Karpas-422 (cell line): ENCODE measurements around the gene LECT2. TPM values are rescaled to one million over a fixed set of nuclear protein-coding genes. Genes with fewer than 3 reads are reported as not detected.

ENCODE experiments used
- DNase-seq: peaks from one replicate; pipeline ENCODE4 v3.0.0-alpha.2; 2015
- H2AFZ ChIP-seq: fragments of 200-600 bp; sonication (generic); 2 replicates; pipeline ENCODE4 v1.6.1; 2014; ENCODE audit warnings: antibody characterized with exemption, low read length, mixed read lengths
- H3K27ac ChIP-seq: fragments of 200-600 bp; sonication (generic); 2 replicates; pipeline ENCODE4 v1.5.1; 2014; ENCODE audit warnings: mild to moderate bottlenecking, low read length, moderate library complexity
- H3K27me3 ChIP-seq: fragments of 200-600 bp; sonication (generic); 2 replicates; pipeline ENCODE4 v1.6.1; 2014; ENCODE audit warnings: low read length, mixed read lengths
- H3K36me3 ChIP-seq: fragments of 200-600 bp; sonication (generic); 2 replicates; pipeline ENCODE4 v1.6.1; 2014; ENCODE audit warnings: low read length, mixed read lengths; ENCODE audit not compliant: insufficient read depth
- H3K4me1 ChIP-seq: fragments of 200-600 bp; sonication (generic); 2 replicates; pipeline ENCODE4 v1.6.1; 2014; ENCODE audit warnings: mild to moderate bottlenecking, low read length, mixed read lengths
- H3K4me2 ChIP-seq: fragments of 200-600 bp; sonication (generic); 2 replicates; pipeline ENCODE4 v1.6.1; 2014; ENCODE audit warnings: low read length, low read depth, mild to moderate bottlenecking; ENCODE audit not compliant: poor library complexity, severe bottlenecking
- H3K4me3 ChIP-seq: fragments of 200-600 bp; sonication (generic); 2 replicates; pipeline ENCODE4 v1.5.1; 2014; ENCODE audit warnings: mild to moderate bottlenecking, antibody characterized with exemption, low read length, mixed read lengths
- H3K79me2 ChIP-seq: fragments of 200-600 bp; sonication (generic); 2 replicates; pipeline ENCODE4 v1.6.1; 2014; ENCODE audit warnings: mild to moderate bottlenecking, low read length, mixed read lengths
- H3K9ac ChIP-seq: fragments of 200-600 bp; sonication (generic); 2 replicates; pipeline ENCODE4 v1.6.0; 2014; ENCODE audit warnings: low read length
- H3K9me2 ChIP-seq: fragments of 200-600 bp; sonication (generic), shearing (Covaris generic); replicated peaks from 2 replicates; pipeline ENCODE4 v1.6.0; 2014; ENCODE audit warnings: mild to moderate bottlenecking, low read length, moderate library complexity; ENCODE audit not compliant: insufficient read depth
- H3K9me3 ChIP-seq: fragments of 300-700, 200-600 bp; sonication (generic); 2 replicates; pipeline ENCODE4 v1.6.1; 2014; ENCODE audit warnings: low read length, mixed read lengths
- H4K20me1 ChIP-seq: fragments of 200-600 bp; sonication (generic); 2 replicates; pipeline ENCODE4 v1.6.1; 2014; ENCODE audit warnings: mild to moderate bottlenecking, antibody characterized with exemption, low read length, low read depth; ENCODE audit not compliant: insufficient read depth
- total RNA-seq: library from RNA; depleted of rRNA; stranded (reverse); fragments of >200 nt; shearing (Covaris generic); gene quantifications from 2 replicates; pipeline ENCODE4 v1.2.3, GENCODE V29; 2014; ENCODE audit warnings: low replicate concordance

LECT2 gene
- total RNA-seq, 1 experiment from 2014 or later, result not detected

DNA sequence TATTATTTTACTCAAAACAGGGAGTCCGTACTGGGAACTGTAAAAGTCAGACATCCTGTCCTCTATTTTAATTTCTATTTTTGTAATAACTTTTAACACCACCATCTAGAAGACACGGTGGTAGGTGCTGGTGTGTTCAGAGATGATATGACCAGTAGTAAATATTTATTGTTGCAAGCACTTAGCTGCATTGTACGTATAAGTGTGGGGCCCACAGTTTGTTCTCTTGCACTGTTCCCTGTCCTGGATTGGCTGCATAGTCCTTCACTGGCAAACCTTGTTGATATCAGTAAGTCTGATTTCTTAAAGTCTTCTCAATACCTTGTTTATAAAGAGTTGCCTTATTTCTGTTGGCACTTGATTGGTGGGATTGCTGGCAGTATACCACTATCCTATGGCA, 34.6 kb downstream of the LECT2 start:
- no peak for DNase-seq
- no peak overlapping the region for H3K4me3 ChIP-seq
- H3K27me3 ChIP-seq, result no peaks in the 10 kb centered on the region
- H2AFZ ChIP-seq, result no peak overlapping the region
- no peaks in the 10 kb centered on the region for H3K79me2 ChIP-seq
- H3K27ac ChIP-seq, result no peak overlapping the region
- H3K9me2 ChIP-seq, result no peaks in the 10 kb centered on the region
- H3K36me3 ChIP-seq, result no peaks in the 10 kb centered on the region
- H4K20me1 ChIP-seq, result no peaks in the 10 kb centered on the region
- no peak overlapping the region for H3K4me2 ChIP-seq
- H3K9ac ChIP-seq, result no peak overlapping the region
- no peaks in the 10 kb centered on the region for H3K9me3 ChIP-seq
- H3K4me1 ChIP-seq, result no peaks in the 10 kb centered on the region

DNA sequence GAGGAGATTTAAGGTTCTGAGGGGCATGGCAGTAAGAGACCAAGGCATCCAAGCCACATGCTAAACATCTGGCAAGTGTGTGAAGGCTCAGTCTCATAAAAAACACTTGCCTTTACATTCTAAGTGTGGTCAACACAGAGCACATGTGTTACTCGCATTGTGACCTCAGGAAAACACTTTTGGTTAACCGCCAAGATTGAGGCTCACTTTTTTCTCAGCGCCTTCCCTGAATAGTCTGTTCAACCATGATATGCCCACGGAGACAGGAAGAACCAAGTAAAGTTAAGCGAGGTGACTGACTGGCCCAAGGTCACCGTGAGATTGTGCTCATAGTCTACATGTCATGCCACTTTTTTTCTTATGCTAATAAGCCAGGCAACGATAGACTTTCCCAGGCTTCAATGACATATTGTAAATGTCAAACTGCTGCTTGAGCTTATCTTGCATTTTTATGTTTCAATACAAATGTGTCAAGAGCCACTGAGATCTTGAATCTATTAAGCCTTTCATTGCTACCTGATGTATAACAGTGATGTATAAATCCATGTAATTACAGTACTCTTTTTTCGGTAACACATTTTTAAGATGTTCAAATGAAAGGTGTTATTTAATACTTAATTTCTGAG, 38.0 kb downstream of the LECT2 start:
- DNase-seq, result no peak
- Histone ChIP-seq H3K4me3 (no peak overlapping the region), H3K27me3 (no peaks in the 10 kb centered on the region), H3K9me2 (no peaks in the 10 kb centered on the region), H3K79me2 (no peaks in the 10 kb centered on the region), H4K20me1 (no peaks in the 10 kb centered on the region), H3K9ac (no peak overlapping the region), H3K36me3 (no peaks in the 10 kb centered on the region), H3K4me1 (no peaks in the 10 kb centered on the region), H3K4me2 (no peak overlapping the region), H3K27ac (no peak overlapping the region), H2AFZ (no peak overlapping the region), H3K9me3 (no peaks in the 10 kb centered on the region)

DNA sequence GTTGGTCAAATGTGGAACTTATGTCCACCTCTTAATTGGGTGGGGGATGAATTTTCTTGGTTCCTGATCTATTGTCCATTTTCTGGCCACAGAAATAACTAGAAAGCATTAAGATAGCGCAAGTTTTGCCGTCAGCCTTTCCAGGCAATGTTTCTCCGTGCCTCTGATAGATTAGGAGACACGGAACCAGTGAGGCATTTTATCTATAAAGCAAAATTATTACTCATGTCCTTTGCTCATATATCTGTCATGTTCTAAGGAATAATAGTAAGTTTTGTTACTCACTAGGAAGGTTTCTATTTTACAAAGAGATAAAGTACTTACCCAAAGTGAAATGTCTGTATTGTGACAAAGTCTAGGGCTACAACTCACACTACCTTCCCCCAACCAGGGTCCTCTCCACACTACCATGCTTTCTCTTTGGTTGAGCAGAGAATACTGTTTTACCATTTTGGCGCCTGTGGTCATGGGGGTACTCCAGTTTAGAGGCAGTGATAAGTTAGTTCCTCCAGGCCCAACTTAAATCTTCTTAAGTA, 39.2 kb downstream of the LECT2 start:
- DNase-seq, result no peak
- Histone ChIP-seq H3K4me2 (no peak overlapping the region), H3K27me3 (no peaks in the 10 kb centered on the region), H3K9ac (no peak overlapping the region), H3K79me2 (no peaks in the 10 kb centered on the region), H3K4me1 (no peaks in the 10 kb centered on the region), H2AFZ (no peak overlapping the region), H3K27ac (no peak overlapping the region), H3K4me3 (no peak overlapping the region), H4K20me1 (no peaks in the 10 kb centered on the region), H3K9me2 (no peaks in the 10 kb centered on the region), H3K36me3 (no peaks in the 10 kb centered on the region), H3K9me3 (no peaks in the 10 kb centered on the region)

DNA sequence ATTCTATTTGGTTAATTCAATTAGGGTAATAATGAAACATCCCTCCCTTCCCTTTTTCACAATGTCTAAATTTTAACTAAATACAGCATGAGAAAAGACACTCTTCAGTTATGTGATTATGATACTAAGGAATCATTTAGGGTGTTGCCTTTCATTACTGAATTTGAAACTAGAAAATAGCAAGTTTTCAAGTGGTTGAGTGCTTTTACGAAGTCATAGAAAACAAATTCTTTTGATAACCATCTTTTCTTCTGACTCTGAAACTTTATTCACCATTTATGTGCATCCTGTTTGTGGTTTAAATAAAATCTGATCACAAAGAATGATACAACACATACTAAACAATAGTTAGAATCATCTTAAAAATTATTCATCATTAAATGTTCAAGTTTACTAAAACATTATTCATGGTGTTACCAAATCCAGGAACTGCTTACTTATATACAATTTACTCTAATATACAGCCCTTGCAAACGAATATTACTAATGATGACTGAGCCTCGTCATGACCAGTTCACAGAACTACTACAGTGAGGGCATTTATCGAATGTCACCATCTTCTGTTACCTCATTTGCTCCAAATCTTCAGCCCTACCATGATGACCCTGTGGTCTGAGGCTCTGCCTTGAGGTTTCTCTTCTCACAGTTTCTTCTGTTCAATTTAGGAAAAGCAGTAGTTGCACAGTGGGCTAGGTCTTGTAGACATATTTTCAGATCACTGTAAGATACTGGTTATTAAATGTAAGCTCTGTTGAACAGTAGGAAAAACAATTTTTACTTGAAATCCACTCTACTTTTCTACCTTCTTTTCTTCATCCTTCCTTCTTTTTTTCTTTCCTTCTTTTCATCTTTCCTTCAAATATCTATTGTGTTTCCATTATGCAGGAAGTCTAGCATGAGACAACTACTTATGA, 40.8 kb downstream of the LECT2 start:
- DNase-seq, result no peak
- H3K4me2 ChIP-seq, result no peak overlapping the region
- no peak overlapping the region for H3K4me3 ChIP-seq
- H3K27ac ChIP-seq, result no peak overlapping the region
- H3K4me1 ChIP-seq, result no peaks in the 10 kb centered on the region
- no peaks in the 10 kb centered on the region for H3K36me3 ChIP-seq
- no peaks in the 10 kb centered on the region for H3K79me2 ChIP-seq
- no peaks in the 10 kb centered on the region for H3K9me3 ChIP-seq
- H3K9me2 ChIP-seq, result no peaks in the 10 kb centered on the region
- no peaks in the 10 kb centered on the region for H3K27me3 ChIP-seq
- H3K9ac ChIP-seq, result no peak overlapping the region
- no peak overlapping the region for H2AFZ ChIP-seq
- H4K20me1 ChIP-seq, result no peaks in the 10 kb centered on the region

DNA sequence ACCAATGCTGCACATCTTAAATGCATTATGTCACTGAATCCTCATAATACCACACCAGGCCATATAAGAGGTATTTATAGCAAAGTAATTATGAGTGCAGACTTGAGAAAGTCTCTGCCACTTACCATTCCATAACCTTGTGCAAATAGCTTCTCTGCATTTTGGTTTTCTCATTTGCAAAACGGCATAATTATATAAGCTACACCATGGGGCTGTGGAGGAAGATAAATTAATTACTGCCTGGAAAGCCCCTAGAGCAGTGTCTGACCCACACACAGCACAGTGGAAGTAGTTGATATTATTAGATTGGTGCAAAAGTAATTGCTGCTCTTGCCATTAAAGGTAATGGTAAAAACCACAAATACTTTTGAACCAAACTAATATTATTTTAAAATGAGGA, 49.6 kb downstream of the LECT2 start:
- no peak overlapping the region for H3K9ac ChIP-seq
- no peaks in the 10 kb centered on the region for H3K4me1 ChIP-seq
- no peaks in the 10 kb centered on the region for H3K36me3 ChIP-seq
- no peak for DNase-seq
- no peak overlapping the region for H3K27ac ChIP-seq
- no peaks in the 10 kb centered on the region for H3K79me2 ChIP-seq
- H3K9me3 ChIP-seq, result no peaks in the 10 kb centered on the region
- H3K9me2 ChIP-seq, result no peaks in the 10 kb centered on the region
- no peak overlapping the region for H3K4me3 ChIP-seq
- no peak overlapping the region for H3K4me2 ChIP-seq
- no peaks in the 10 kb centered on the region for H3K27me3 ChIP-seq
- no peaks in the 10 kb centered on the region for H4K20me1 ChIP-seq
- H2AFZ ChIP-seq, result no peak overlapping the region

DNA sequence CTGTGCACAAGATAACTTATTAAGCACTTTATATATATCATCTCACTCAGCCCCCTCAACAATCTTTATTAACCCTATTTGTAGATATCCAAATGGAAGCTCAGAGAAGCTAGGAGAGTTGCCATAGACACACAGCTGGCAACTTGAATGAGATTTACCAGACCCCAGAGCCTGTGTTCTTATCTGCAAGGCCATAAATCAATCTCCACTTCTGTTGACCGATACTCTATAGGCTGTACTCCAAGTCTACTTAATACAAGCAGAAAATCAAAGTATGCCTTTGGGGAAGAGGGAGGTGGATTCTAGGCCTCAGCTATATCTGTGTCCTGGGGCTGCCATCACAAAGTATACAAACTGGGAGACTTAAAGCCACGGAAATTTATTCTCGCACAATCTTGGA, 53.1 kb downstream of the LECT2 start:
- Histone ChIP-seq H3K36me3 (no peaks in the 10 kb centered on the region), H3K4me1 (no peaks in the 10 kb centered on the region), H3K27me3 (no peaks in the 10 kb centered on the region), H3K9me2 (no peaks in the 10 kb centered on the region), H3K4me2 (no peak overlapping the region), H3K79me2 (no peaks in the 10 kb centered on the region), H3K27ac (no peak overlapping the region), H3K9ac (no peak overlapping the region), H4K20me1 (0 out of 2 replicates have a peak, but pooled peaks cover 2% of the 10 kb centered on the region), H3K4me3 (no peak overlapping the region), H2AFZ (no peak overlapping the region), H3K9me3 (no peaks in the 10 kb centered on the region)
- no peak for DNase-seq

DNA sequence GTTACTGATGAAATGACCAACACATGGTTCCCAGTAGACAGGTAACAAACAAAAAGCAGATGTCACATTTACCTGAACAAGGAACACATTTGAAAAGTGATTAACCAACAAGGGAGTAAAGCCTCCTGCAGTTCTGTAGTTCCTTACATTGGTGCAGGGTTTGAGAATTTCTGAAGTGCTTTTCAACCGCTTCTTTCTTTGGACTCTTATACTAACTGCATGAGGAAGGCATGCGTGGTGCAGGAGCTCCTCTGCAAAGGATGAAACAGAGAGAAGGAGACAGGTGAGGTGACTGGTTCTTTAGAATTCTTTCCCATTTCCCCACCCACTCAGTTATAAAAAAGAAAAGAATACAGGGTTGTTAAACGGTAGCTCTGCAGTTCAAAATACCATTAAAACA, 54.5 kb downstream of the LECT2 start:
- no peaks in the 10 kb centered on the region for H3K36me3 ChIP-seq
- no peaks in the 10 kb centered on the region for H3K9me3 ChIP-seq
- H3K4me1 ChIP-seq, result no peaks in the 10 kb centered on the region
- no peaks in the 10 kb centered on the region for H3K27me3 ChIP-seq
- no peak for DNase-seq
- no peak overlapping the region for H3K9ac ChIP-seq
- no peak overlapping the region for H2AFZ ChIP-seq
- no peak overlapping the region for H3K27ac ChIP-seq
- H3K4me2 ChIP-seq, result no peak overlapping the region
- H3K4me3 ChIP-seq, result no peak overlapping the region
- 0 out of 2 replicates have a peak, but pooled peaks cover 2% of the 10 kb centered on the region for H4K20me1 ChIP-seq
- no peaks in the 10 kb centered on the region for H3K9me2 ChIP-seq
- no peaks in the 10 kb centered on the region for H3K79me2 ChIP-seq

DNA sequence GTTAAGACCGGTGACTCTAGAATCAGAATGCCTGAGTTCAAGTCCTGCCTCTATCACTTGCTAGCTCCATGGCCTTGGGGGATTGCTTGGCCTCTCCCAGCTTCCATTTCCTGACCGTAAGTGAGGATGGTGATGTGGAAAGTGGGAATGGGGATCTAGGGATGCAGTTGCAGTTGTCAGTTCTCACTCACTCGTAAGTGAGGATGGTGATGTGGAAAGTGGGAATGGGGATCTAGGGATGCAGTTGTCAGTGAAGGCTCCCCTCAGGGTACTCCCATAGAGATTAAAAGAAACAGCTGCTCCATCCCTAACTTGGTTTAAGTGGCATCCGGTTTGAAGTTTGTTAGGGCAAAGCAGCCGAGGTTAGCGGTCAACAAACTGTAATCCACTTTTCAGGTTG, 56.1 kb downstream of the LECT2 start:
- Histone ChIP-seq H2AFZ (no peak overlapping the region), H3K4me2 (no peak overlapping the region), H3K79me2 (no peaks in the 10 kb centered on the region), H3K36me3 (no peaks in the 10 kb centered on the region), H3K9me2 (no peaks in the 10 kb centered on the region), H3K27me3 (no peaks in the 10 kb centered on the region), H3K4me3 (no peak overlapping the region), H3K9me3 (no peaks in the 10 kb centered on the region), H3K9ac (no peak overlapping the region), H4K20me1 (0 out of 2 replicates have a peak, but pooled peaks cover 2% of the 10 kb centered on the region), H3K27ac (no peak overlapping the region), H3K4me1 (no peaks in the 10 kb centered on the region)
- no peak for DNase-seq
